Vagina (tissue), 2 donors: ENCODE measurements around the gene CIDEB. TPM values are rescaled to one million over a fixed set of nuclear protein-coding genes. Genes with fewer than 3 reads are reported as not detected.

Source experiments
- DNase-seq, 2 donors: peaks; one replicate each; pipeline ENCODE4 v3.0.0-alpha.2; 2017; ENCODE audit errors: extremely low spot score in 2 of 2
- H3K27ac ChIP-seq: fragments of 200-600 bp; sonication (generic); one replicate; pipeline ENCODE4 v1.5.1; 2019
- H3K27me3 ChIP-seq: fragments of 200-600 bp; sonication (generic); one replicate; pipeline ENCODE4 v1.5.1; 2019
- H3K36me3 ChIP-seq, 2 donors: fragments of 200-600 bp; sonication (generic); one replicate each; pipeline ENCODE4 v1.5.1; 2017 to 2019
- H3K4me1 ChIP-seq: fragments of 200-600 bp; sonication (generic); one replicate; pipeline ENCODE4 v1.5.1; 2019
- H3K4me3 ChIP-seq, 2 donors: fragments of 200-600 bp; sonication (generic); 1 replicate in 1 of 2; 2 replicates in 1 of 2; pipeline ENCODE4 v1.5.1; 2016 to 2019
- H3K9me3 ChIP-seq: fragments of 200-600 bp; sonication (generic); one replicate; pipeline ENCODE4 v1.5.1; 2019
- CTCF ChIP-seq, 3 experiments: fragments of 450-650 bp in 2 of 3; fragments of 200-600 bp in 1 of 3; sonication (generic) in 1 of 3; IDR thresholded peaks; one replicate each; pipeline ENCODE4 v1.5.1; 2017 to 2019; ENCODE audit warnings: antibody characterized with exemption in 3 of 3, mild to moderate bottlenecking in 2 of 3, moderate library complexity in 2 of 3
- POLR2A ChIP-seq, 2 donors: fragments of 450-650 bp; IDR thresholded peaks; one replicate each; pipeline ENCODE4 v1.6.1; 2017; ENCODE audit warnings: antibody characterized with exemption in 2 of 2, mild to moderate bottlenecking in 2 of 2, moderate library complexity in 2 of 2
- POLR2AphosphoS5 ChIP-seq, 2 donors: sonication (generic); formaldehyde crosslinking; IDR thresholded peaks; one replicate each; pipeline ENCODE4 v1.9.0; 2017; ENCODE audit warnings: antibody characterized with exemption in 2 of 2, mild to moderate bottlenecking in 2 of 2, low read depth in 1 of 2; ENCODE audit not compliant: insufficient read depth in 1 of 2
- intact Hi-C: fragments of 100-400 bp; cut with DNase I; formaldehyde crosslinking; loops from one replicate; pipeline ENCODE4 v1.15.1; 2023
- total RNA-seq: library from RNA; depleted of rRNA; stranded (reverse); fragments of >200 nt; gene quantifications from one replicate; pipeline ENCODE4 v1.2.3, GENCODE V29; 2016

CIDEB gene
- total RNA-seq, 1 donor from 2014 or later = 16.0 TPM

GRCh38 chr14:24340606-24341005 is 32.8 kb upstream of the CIDEB start:
- no peak for DNase-seq
- Histone ChIP-seq H3K27me3 (no peaks in the 10 kb centered on the region), H3K36me3 (peaks cover 0 to 9% of the 10 kb centered on the region in 2 donors), H3K4me1 (peaks cover 28% of the 10 kb centered on the region), H3K27ac (no peak overlapping the region), H3K4me3 (no peak overlapping the region), H3K9me3 (no peaks in the 10 kb centered on the region)
- TF ChIP-seq CTCF (IDR thresholded peaks at IDR 0.05) (no peak), POLR2AphosphoS5 (IDR thresholded peaks at IDR 0.05; ENCODE audit: insufficient read depth in 1 of 2, low read depth in 1 of 2) (no peak), POLR2A (IDR thresholded peaks at IDR 0.05) (no peak)
- intact Hi-C loops = no loop called here

- DNase-seq = no peak
- Histone ChIP-seq H3K9me3 (no peaks in the 10 kb centered on the region), H3K27me3 (no peaks in the 10 kb centered on the region), H3K4me3 (peak within 1 kb of the TSS; percentile 57), H3K27ac (peak within 1 kb of the TSS; percentile 52), H3K4me1 (peaks cover 37% of the 10 kb centered on the region), H3K36me3 (peaks cover 0 to 9% of the 10 kb centered on the region in 2 donors)
- intact Hi-C loops = no loop called here
- TF ChIP-seq CTCF (IDR thresholded peaks at IDR 0.05) (no peak), POLR2AphosphoS5 (IDR thresholded peaks at IDR 0.05; ENCODE audit: insufficient read depth in 1 of 2, low read depth in 1 of 2) (peak in 1 of 2 donors; percentile 67), POLR2A (IDR thresholded peaks at IDR 0.05) (no peak)
Observed at GRCh38 chr14:24339284-24340151, 31.7 kb upstream of the CIDEB start, which contains the start of gene RIPK3. Gene RIPK3 (minus strand): TSS chr14:24339991. CDS start chr14:24339826, 165 bp downstream.

GRCh38 chr14:24338843-24339242 is 31.1 kb upstream of the CIDEB start:
- Histone ChIP-seq H3K4me3 (peak overlapping the region; percentile 57), H3K27me3 (no peaks in the 10 kb centered on the region), H3K9me3 (no peaks in the 10 kb centered on the region), H3K36me3 (peaks cover 0 to 9% of the 10 kb centered on the region in 2 donors), H3K27ac (peak overlapping the region; percentile 52), H3K4me1 (peaks cover 44% of the 10 kb centered on the region)
- intact Hi-C loops = no loop called here
- no peak for DNase-seq
- TF ChIP-seq POLR2AphosphoS5 (IDR thresholded peaks at IDR 0.05; ENCODE audit: insufficient read depth in 1 of 2, low read depth in 1 of 2) = no peak
- no peak for TF ChIP-seq POLR2A (IDR thresholded peaks at IDR 0.05)
- no peak for TF ChIP-seq CTCF (IDR thresholded peaks at IDR 0.05)

- no peak for DNase-seq
- no peaks in the 10 kb centered on the region for H3K27me3 ChIP-seq
- intact Hi-C loops = no loop called here
Observed at GRCh38 chr14:24337824-24338175, 30.0 kb upstream of the CIDEB start.

More at GRCh38 chr14:24337824-24338175, 30.0 kb upstream of the CIDEB start:
- Histone ChIP-seq H3K27ac (no peak overlapping the region), H3K9me3 (no peaks in the 10 kb centered on the region), H3K4me3 (no peak overlapping the region), H3K36me3 (peaks cover 0 to 9% of the 10 kb centered on the region in 2 donors), H3K4me1 (peaks cover 54% of the 10 kb centered on the region)
- TF ChIP-seq POLR2A (IDR thresholded peaks at IDR 0.05) = no peak
- no peak for TF ChIP-seq CTCF (IDR thresholded peaks at IDR 0.05)
- no peak for TF ChIP-seq POLR2AphosphoS5 (IDR thresholded peaks at IDR 0.05; ENCODE audit: insufficient read depth in 1 of 2, low read depth in 1 of 2)
